Lower leg skin (tissue), 4 donors: Measurements from ENCODE around the gene LDHB. TPM values are rescaled to one million over a fixed set of nuclear protein-coding genes. Genes with fewer than 3 reads are reported as not detected.

Experiments used
- DNase-seq, 2 donors: peaks; one replicate each; pipeline ENCODE4 v3.0.0-alpha.2; 2019; ENCODE audit warnings: low spot score in 2 of 2
- H3K4me3 ChIP-seq: fragments of 200-600 bp; sonication (generic); 2 replicates; pipeline ENCODE4 v1.5.1; 2017; ENCODE audit warnings: mild to moderate bottlenecking, low read depth; ENCODE audit not compliant: poor library complexity, severe bottlenecking
- CTCF ChIP-seq, 3 donors: fragments of 450-650 bp; IDR thresholded peaks; one replicate each; pipeline ENCODE4 v1.5.1; 2016; ENCODE audit warnings: antibody characterized with exemption in 3 of 3, mild to moderate bottlenecking in 3 of 3, moderate library complexity in 2 of 3
- POLR2A ChIP-seq, 2 donors: fragments of 450-650 bp; IDR thresholded peaks; one replicate each; pipeline ENCODE4 v1.6.1; 2016 to 2017; ENCODE audit warnings: antibody characterized with exemption in 2 of 2, mild to moderate bottlenecking in 1 of 2, moderate library complexity in 1 of 2
- WGBS, 2 donors: methylation state at CpG; one replicate each; pipeline ENCODE4 v1.1.5; 2018; 5-methylcytosine and 5-hydroxymethylcytosine counted together
- intact Hi-C: fragments of 100-400 bp; cut with DNase I; formaldehyde crosslinking; loops from one replicate; pipeline ENCODE4 v1.15.0; 2023; ENCODE audit warnings: low total_unique reads
- total RNA-seq, 4 donors: library from RNA; depleted of rRNA; stranded (reverse); fragments of >200 nt; gene quantifications; one replicate each; pipeline ENCODE4 v1.1.0, GENCODE V29; 2016

Gene LDHB
- total RNA-seq, 4 donors from 2014 or later: 30.3 to 76.5 (median 54.9) TPM

GRCh38 chr12:21614506-21614905, 43.1 kb downstream of the LDHB start:
- no peak for DNase-seq
- TF ChIP-seq CTCF (IDR thresholded peaks at IDR 0.05) (no peak), POLR2A (IDR thresholded peaks at IDR 0.05) (no peak)
- intact Hi-C loops: no loop called here
- H3K4me3 ChIP-seq: no peak overlapping the region
- WGBS, 2 donors: 55 to 58% methylated on average over 2 of the region's 2 CpGs

GRCh38 chr12:21613931-21614330, 43.7 kb downstream of the LDHB start:
- intact Hi-C loops: no loop called here
- no peak overlapping the region for H3K4me3 ChIP-seq
- 27 to 38% methylated on average over 2 of the region's 2 CpGs for WGBS, 2 donors
- no peak for DNase-seq
- no peak for TF ChIP-seq POLR2A (IDR thresholded peaks at IDR 0.05)
- TF ChIP-seq CTCF (IDR thresholded peaks at IDR 0.05): no peak

- TF ChIP-seq POLR2A (IDR thresholded peaks at IDR 0.05) (no peak), CTCF (IDR thresholded peaks at IDR 0.05) (no peak)
- intact Hi-C loops: loop anchor here (5.0 kb wide), 1 partner anchor 74 kb away; no protein-coding TSS in a partner anchor
Measured at GRCh38 chr12:21608196-21608595, 49.4 kb downstream of the LDHB start.

GRCh38 chr12:21607701-21608100, 49.9 kb downstream of the LDHB start:
- WGBS, 2 donors: 78 to 87% methylated on average over 2 of the region's 2 CpGs
- DNase-seq: no peak
- H3K4me3 ChIP-seq: no peak overlapping the region
- TF ChIP-seq CTCF (IDR thresholded peaks at IDR 0.05) (no peak), POLR2A (IDR thresholded peaks at IDR 0.05) (no peak)
- intact Hi-C loops: loop anchor here (5.0 kb wide), 1 partner anchor 75 kb away; no protein-coding TSS in a partner anchor

More at GRCh38 chr12:21608196-21608595, 49.4 kb downstream of the LDHB start:
- H3K4me3 ChIP-seq: no peak overlapping the region
- DNase-seq: no peak

GRCh38 chr12:21606175-21606574, 51.5 kb downstream of the LDHB start:
- intact Hi-C loops: loop anchor here (5.0 kb wide), 1 partner anchor 76 kb away; no protein-coding TSS in a partner anchor
- H3K4me3 ChIP-seq: no peak overlapping the region
- WGBS, 2 donors: 50 to 77% methylated on average over 1 of the region's 1 CpG
- DNase-seq: no peak
- TF ChIP-seq CTCF (IDR thresholded peaks at IDR 0.05): no peak
- TF ChIP-seq POLR2A (IDR thresholded peaks at IDR 0.05): no peak
